Limb (tissue), 2 donors: Measurements from ENCODE around the gene C19orf85.

Source experiments
- DNase-seq, 2 donors: peaks; one replicate each; pipeline ENCODE4 v3.0.0-alpha.2; 2016; ENCODE audit errors: extremely low spot score in 2 of 2

The C19orf85 gene

DNA sequence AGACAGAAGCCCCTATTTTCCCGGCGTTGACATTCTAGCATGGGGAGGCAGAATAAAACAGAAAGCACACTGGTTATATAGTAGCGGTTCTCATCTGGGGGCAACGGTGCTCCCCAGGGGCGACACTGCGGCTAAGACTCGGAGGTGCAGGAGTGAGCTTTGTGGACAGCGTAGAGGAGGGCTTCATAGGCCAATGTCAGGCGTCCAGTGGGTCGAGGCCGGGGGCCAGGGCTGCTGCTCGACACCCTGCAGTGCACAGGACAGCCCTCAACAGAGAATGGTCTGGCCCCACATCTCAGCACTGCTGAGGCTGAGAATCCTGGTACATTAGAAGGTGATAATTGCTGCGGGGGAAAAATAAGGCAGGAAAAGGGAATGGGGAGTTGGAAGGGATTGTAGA is 13.4 kb upstream of the C19orf85 start:
- DNase-seq: no peak

DNA sequence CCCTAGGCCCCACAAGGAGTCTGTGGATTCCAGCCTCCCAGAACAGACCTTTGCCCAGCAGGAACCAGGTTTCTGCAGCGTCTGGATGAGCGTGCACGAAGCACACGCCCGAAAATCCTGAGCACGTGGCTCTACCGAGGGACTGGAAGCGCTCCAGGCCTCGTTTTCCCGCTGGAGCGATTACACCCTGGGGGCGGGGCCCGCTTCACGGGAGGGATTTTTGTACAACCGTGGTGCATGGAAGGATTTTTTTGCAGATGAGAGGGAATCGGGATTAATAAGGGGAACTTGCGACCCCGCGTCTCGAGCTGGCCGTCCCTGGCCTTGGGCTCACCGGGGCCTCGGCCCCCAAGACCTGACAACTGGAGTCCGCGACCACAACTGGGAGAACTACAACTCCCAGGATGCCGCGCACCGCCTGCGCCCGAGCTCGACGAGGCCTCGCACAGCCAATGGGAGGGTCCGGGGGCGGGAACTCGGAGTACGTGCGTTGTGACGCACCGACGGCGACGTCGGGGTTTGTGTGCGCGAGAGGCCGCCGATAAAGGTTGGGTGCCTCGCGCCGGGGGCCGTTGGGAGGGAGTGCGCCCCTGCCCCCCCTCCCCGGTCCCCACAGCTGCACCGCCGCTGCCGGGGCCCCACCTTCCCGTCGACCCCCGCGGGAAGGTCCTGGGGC is 11.7 kb upstream of the C19orf85 start, which contains the start of gene ZNF628:
Gene ZNF628, plus strand, starts transcription at position 518 of the 676 bp plus-strand sequence. CDS start 3,294 bp downstream, outside the sequence.
- DNase-seq: peak; percentile 98 to 99

DNA sequence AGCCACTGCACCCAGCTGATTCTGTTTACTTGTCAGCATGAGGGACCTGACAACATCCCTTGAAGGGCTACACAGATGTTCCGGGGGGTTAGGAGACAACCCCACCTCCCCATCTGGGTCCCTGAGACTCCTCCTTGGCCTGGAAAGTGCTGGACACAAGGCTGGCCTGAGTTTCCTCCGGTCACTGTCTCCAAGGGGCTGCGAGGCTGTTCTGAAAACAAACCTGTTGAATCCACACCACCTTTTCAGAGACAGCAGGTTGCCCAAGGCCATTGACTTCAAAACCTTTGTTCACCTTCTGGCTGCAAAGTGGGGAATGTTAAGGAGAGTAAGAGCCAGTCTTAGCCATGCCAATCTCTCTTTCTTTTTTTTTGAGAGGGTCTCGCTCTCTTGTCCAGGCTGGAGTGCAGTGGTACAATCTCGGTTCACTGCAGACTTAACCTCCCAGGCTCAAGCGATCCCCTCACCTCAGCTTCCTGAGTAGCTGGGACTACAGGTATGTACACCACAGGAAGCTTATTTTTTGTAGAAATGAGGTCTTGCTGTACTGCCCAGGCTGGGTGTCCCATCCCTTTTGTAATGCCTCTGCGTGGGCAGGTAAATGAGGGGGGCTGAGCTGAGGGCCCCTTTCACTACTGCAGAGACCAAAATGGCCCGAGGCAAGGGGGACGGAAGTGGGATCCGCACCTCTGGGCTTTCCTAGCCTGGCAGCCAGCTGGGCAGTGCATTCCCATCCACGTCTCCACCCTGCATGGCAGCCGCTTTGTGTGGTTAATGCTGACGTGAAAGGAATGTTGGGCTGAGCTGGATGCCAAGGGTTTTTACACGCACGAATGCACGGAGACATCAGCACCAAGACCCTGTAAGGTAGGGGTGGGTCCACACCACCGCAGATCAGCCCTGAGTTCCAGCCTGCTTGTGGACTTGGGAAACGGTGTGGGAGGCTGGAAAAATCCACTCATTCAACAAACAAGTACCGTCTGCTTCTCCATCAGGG is 10.0 kb upstream of the C19orf85 start:
- peak in 1 of 2 donors; percentile 46 for DNase-seq

DNA sequence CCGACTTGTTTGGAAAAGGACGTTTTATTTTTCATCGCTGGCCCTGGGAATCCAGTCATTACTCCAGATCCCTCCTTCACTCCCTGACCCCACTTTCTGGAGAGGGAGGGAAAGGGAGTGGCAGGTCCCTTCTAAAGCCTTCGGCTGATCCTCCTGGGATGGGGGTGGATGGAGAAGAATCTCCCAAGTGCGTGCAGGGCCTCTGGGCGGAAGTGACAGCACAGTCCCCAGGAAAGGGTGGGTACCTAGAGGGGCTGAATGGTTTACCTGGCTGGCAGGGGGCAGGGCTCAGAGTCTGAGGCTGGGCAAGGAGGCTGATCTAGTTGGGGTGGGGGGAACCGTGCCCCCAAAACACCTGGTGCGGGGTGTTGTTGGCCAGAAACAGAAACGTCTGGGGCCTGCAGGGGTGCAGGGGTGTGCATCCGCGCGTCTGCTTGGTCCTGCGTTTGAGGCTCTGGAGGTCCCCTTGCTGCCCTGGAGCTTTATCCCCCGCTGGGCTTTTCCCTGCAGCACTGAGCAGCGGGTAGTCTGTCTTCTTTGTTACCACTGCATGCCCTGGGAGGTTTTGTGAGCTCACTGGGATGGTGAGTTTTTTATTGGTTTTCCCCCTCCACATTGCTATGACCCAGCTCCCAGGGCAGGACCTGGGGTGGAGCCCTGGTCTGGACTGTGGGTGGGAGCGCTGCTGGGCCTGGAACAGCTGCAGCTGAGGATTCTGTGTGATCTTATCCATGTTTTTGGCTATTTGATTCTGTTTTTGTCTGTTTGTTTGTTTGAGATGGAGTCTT is 8.9 kb upstream of the C19orf85 start:
- no peak for DNase-seq

DNA sequence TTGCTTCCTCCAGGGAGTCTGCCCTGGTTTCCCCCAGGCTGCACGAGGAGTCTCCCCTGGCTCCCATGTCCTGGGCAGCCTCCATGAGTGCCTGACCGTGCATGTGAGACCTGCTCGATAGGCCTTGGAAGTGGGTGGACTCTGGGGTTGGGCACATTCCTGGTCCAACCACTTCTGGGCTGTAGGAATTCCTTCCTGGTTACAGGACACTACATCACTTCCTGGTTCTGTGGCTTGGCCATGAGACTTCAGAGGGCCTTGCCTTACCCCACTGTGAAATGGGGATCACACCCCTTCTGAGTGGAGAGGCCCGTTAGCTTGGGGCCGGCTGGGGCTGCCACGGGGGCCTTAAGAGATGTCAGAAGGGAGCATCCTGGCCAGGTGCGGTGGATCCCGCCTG is 7.9 kb upstream of the C19orf85 start:
- DNase-seq: no peak

DNA sequence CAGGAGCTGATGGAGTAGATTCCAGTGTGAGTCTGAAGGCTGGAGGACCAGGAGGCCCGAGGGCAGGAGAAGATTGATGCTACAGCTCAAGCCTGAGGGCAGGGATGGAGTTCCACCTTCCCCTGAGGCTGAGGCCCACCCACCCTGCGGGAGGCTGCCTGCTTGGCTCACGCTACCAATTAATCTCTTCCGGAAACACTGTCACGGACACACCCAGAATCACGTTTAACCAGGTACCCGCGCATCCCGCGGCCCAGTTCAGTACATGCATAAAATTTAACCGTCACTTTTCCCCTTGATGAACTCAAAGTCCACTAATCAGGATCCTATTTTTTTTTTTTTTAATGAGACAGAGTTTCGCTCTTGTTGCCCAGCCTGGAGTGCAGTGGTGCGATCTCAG is 6.7 kb upstream of the C19orf85 start:
- no peak for DNase-seq

DNA sequence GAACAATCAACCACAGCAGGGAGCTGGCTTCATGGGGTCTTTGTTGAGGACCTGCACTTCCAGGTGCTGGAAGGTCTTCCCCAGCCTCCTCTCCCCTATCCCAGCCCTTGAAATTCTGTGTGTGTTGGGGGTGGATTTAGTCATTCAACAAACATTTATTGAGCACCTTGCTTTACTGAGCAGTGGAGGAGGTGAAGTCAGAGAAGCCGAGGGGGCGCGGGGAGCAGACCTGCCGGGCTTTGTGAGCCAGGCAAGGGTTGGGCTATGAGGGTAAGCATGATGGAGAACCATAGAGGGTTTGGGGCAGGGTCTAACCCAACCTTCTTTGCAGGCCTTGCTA is 3.5 kb upstream of the C19orf85 start:
- no peak for DNase-seq

DNA sequence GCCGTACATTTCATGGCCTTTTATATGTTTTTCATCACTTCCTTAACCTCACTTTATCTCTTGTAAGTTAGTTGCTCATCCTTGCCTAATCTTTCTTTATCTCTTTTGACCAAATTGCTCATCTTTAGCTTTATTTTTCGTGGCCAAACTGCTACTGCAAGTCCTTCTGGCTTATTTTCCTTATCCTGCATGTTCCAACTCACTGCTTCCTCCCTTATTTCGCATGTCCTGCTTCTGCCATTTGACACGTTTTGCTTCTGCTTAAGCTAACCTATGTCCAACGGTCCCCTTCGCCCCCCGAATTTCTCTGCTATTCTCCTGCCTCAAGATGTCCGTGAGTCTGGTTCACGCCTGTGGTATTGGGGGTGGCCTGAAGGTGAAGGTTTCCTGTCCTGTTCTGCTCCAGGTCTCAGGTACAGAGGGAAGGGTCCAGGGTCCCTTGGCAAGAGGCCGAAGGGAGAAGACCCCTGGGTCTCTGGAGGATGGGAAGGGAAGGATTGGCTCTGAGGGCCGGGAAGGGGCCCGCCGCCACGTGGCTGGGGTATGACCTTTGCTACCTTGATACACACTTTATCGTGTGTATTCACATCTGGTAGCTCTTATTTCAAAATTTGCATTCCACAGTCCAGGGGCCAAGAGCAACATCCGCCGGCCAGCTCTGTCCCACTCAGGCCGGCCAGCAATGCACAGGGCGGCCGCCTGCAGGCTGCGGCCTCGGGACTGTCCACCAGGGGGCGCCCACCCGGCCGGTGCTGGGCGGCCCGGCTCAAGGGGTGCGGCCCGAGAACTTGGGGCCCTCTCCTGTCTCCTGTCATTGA is 2.9 kb upstream of the C19orf85 start:
- peak; percentile 46 to 80 for DNase-seq

DNA sequence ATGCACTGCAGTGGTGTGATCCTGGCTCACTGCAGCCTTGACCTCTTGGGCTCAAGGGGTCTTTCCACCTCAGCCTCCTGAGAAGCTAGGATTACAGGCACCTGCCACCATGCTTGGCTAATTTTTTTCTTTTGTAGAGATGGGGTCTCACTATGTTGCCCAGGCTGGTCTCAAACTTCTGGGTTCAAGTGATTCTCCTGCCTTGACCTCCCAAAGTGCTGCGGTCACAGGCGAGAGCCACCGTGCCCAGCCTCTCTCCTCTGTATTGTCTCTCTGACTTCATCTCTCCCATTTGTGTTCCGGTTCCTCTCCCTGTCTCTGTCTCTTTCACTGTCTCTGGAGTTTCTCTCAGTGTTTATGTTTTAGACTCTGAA is 1.7 kb upstream of the C19orf85 start:
- no peak for DNase-seq

DNA sequence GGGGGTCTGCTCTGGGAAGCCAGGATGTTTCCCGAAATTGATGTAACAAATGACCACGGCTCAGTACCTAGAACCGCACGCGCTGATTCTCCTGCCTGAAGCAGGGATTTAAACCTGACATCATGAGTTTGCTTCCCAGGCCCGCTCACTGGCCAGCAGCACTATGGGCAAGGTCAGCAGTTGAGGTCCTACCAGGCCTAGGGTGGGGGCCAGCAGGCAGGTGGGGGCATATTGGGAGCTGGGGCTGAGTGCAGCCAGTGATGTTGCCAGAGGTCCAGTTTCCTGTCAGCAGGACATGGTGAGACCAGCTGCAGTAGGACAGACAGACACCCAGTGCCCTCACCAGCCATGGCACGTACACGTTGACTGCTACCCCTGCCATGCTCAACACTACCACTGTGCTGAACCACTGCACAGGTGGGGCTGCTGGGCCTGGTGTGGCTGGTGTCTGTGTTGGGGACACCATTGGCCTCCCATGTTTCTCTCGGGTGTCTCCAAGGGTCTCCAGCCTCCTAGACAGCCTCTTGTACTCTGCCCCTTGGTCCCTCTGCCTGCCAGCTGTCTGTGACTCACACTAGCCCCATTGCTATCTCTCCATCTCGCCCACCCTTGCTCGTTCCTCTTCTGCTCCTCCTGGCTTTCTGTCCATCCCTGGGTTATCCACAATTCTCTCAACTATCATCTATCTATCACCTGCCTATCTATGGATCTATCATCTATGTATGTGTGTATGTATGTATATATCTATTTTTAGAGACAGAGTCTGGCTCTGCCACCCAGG is 1.1 kb upstream of the C19orf85 start:
- no peak for DNase-seq

DNA sequence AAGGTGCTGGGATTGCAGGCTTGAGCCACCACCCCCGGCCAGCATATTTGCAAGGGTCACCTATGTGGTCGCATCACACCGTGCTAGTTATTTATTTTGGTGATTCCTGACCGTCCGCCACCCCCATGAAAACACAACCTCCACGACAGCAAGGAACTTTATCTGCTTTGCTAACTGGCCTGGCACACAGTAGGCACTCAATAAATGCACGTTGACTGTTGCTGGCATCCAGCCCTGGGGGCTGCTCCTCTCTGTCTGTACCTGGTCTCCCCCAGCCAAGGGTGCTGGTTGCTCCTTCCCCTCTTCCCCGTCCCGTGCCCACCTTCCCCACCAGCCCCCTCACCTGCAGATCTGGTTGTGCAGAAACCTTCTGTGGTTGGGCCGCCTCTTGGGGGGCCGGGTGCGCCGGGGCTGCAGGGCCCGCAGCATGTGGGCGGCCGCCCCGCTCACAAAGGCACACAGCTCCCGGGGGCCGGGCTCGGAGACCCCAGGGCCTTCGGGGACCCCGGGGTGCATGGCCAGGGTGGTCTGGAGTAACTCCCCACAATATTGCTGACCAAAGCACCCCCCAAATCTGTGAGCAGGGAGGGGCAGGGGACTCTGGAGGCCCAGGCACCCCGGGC is 401 bp downstream of the C19orf85 start:
- DNase-seq: peak in 1 of 2 donors; percentile 29

DNA sequence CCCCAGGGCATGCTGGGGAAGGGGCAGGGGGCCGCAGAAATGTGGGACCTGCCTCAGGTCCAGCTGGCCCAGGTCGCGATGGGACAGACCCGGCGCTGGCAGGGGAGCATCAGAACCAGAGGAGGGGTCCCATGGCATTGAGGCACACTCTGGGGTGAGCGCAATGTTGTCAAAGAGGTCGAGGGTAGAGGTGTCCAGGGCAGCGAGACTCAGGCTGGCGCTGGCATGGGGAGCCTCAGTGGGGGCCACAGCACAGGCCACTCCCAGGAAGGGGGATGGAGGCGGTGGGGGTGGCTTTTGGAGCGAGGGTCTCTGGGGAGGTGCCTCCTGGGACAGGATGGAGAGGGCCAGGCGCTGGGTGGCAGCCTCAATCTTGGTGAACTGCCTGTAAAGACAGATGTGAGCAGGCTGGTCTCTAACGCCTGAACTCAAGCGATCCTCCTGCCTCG is 944 bp downstream of the C19orf85 start:
- no peak for DNase-seq

DNA sequence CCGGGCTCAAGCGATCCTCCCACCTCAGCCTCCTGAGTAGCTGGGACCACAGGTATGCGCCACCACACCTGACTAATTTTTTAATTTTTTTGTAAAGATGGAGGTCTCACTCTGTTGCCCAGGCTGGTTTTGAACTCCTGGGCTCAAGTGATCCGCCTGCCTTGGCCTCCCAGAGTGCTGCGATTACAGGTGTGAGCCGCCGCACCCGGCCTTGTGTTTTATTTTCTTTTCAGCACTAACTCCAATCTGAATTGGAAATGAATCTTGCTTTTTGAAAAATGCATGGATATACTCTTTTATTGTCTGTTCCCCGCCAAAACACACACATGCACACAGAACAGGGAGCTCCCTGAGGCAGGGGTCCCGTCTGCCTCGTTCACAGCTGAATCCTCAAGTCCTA is 1.8 kb downstream of the C19orf85 start:
- no peak for DNase-seq

DNA sequence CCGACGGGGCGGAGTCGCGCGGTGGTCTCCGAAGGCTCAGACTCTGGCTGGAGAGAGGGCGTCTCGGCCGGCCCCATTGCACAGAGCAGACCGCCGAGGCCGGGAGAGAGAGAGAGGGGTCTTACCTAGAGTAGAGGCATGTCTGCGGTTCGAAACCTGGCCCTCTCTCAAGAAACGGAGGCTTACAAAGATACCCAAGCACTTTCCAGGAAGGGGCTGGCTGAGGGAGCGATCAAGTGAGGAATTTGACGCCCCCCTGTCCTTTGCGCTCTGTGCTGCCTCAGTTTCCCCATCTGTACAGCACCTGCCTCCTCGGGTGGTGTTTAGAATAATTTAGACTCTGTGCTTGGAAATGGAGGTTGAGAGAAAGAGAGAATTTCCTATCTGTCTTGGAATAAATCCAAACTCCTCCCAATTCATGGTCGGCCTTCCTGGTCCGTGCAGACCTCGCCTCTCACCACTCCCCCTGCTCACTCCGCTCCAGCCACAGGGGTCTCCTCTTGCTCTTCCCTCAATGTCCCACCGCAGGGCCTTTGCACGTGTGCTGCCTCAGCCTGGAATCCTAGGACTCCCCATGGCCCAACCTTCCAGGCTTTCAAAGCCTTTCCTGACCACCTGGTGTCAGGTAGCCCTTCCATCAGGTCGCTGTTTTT is 2.5 kb downstream of the C19orf85 start:
- DNase-seq: no peak

DNA sequence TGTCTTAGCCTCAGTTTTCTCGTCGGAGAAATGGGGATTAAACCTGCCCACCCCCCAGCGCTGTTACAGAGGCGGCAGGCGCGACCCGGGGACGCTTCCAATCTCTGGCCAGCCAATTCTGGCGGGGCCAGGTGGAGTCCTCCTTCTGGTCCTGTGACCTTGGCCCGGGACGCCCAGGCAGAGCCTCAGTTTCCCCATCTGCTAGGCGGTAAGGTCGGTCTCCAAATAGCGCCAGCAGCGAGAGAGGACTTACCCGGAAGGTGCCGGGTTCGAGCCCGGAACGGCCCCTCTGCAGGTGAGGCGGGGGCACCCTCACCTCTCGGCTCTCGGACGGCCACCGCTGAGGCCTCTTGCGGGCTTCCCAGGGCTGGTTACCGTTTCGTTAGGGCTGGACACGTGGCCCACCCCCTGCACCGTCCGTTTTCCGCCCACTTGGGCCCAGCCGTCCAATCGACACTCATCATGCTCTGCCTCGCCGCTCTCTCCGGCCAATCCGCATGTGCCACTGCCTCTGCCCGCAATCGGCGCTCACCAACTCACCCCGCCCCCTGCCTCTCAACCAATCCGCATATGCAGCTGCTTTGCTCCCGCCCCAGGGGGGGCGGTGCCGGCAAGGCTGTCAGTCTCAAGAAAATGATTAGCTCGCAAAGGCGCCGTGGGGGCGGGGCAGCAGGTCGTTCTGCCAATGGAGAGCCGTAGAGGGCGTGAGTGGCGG is 3.1 kb downstream of the C19orf85 start, which contains the start of gene ISOC2:
Gene ISOC2, minus strand, starts transcription at position 384 of the 715 bp plus-strand sequence. CDS start 5,156 bp downstream, outside the sequence.
- peak; percentile 99 to 100 for DNase-seq

DNA sequence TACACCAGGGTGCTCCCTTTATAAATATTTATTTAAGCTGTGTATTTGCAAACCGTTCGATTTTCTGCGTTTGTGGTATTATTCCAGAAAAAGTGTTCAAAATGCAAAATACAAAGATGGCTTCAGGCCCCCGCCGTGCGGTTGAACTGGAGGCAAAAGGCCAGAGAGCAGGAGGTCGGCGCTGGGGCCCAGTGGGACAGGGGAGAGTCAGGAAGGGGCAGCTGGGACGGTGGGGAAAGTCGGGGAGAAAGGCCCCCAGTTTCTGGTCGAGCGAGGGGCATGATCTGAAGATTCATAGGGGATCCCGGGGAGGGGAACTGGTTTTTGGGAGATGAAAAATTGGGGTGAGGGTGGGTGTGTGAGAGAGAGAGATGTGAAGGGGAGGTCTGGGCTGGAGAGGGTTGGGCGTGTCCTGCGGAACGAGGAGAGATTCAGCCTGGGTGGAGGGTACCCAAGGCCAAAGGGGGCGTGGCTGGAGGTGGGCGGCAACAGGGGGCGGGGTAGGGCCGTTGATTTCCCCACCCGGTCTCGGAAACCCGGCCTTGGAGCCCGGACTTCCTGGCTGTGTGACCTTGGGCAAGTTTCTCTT is 3.8 kb downstream of the C19orf85 start:
- peak; percentile 72 to 85 for DNase-seq

DNA sequence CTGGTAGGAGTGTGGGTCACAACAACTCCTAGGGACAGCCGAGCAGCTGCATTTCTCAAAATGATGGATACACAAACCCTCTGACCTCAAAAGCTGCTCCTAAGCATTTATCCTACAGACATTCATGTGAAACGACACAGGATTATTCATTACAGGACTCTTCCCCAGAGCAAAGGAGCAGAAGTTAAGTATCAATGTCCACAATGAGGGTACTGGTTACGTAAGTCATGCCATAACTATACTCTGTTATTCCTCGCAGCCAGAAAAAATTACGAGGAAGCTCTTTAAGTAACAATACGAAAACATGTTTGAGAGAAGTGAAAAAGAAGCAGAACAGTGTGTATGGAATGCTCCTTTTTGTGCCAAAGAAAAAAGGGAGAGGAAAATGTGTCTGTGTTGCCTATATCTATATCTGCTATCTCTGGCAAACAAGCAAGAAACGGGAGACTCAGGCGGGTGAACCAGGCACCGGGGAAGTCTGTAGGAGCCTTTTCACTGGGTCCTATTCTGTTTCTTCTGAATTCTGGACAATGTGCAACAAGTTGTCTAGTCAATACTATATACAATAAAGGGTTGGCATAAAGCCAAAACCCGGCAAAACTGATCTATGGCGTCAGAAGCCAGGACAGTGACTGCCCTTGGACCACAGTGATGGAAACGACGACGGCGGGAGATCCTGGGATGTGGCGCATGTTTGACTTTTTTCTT is 4.4 kb downstream of the C19orf85 start:
- no peak for DNase-seq
